IPS-20b (cell line): ENCODE results near the gene DLG3.

Source experiments
- H3K27ac ChIP-seq: one replicate; pipeline ENCODE4 v1.5.1; 2013; ENCODE audit warnings: low read length
- H3K27me3 ChIP-seq: 2 replicates; pipeline ENCODE4 v1.6.1; 2013; ENCODE audit warnings: mild to moderate bottlenecking, low read length, inconsistent platforms; ENCODE audit not compliant: insufficient read depth
- H3K36me3 ChIP-seq: 2 replicates; pipeline ENCODE4 v1.6.1; 2013; ENCODE audit warnings: low read depth, mild to moderate bottlenecking, inconsistent platforms, low read length, moderate library complexity; ENCODE audit not compliant: insufficient read depth
- H3K4me1 ChIP-seq: 2 replicates; pipeline ENCODE4 v1.6.1; 2013; ENCODE audit warnings: mild to moderate bottlenecking, control low read depth, inconsistent platforms, low read length, moderate library complexity; ENCODE audit not compliant: insufficient read depth
- H3K4me3 ChIP-seq: 2 replicates; pipeline ENCODE4 v1.5.1; 2013; ENCODE audit warnings: mild to moderate bottlenecking, low read length, inconsistent platforms
- H3K9ac ChIP-seq: 2 replicates; pipeline ENCODE4 v1.6.1; 2013; ENCODE audit warnings: low read depth, mild to moderate bottlenecking, inconsistent platforms, low read length, moderate library complexity
- H3K9me3 ChIP-seq: 2 replicates; pipeline ENCODE4 v1.6.1; 2013; ENCODE audit warnings: mild to moderate bottlenecking, low read depth, low read length, inconsistent platforms; ENCODE audit not compliant: insufficient read depth

The DLG3 gene

GRCh38 chrX:70456256-70456655 is 11.6 kb downstream of the DLG3 start:
- Histone ChIP-seq H3K27me3 (no peaks in the 10 kb centered on the region), H3K9me3 (no peaks in the 10 kb centered on the region), H3K36me3 (peaks cover 36% of the 10 kb centered on the region), H3K9ac (peak overlapping the region; percentile 97), H3K4me1 (peaks cover 9% of the 10 kb centered on the region; the same call in 1 of the 2 replicates), H3K27ac (peak overlapping the region; percentile 91), H3K4me3 (peak overlapping the region; percentile 96)

GRCh38 chrX:70461026-70461425 is 16.4 kb downstream of the DLG3 start:
- H3K4me3 ChIP-seq: no peak overlapping the region
- no peaks in the 10 kb centered on the region for H3K9me3 ChIP-seq
- no peak overlapping the region for H3K9ac ChIP-seq
- H3K27ac ChIP-seq: no peak overlapping the region
- H3K36me3 ChIP-seq: peaks cover 36% of the 10 kb centered on the region
- H3K27me3 ChIP-seq: no peaks in the 10 kb centered on the region
- H3K4me1 ChIP-seq: peaks cover 6% of the 10 kb centered on the region; the same call in 1 of the 2 replicates

GRCh38 chrX:70464051-70464450 is 19.4 kb downstream of the DLG3 start:
- Histone ChIP-seq H3K27ac (no peak overlapping the region), H3K4me3 (no peak overlapping the region), H3K4me1 (no peaks in the 10 kb centered on the region), H3K9ac (no peak overlapping the region), H3K36me3 (peaks cover 27% of the 10 kb centered on the region; the same call in 1 of the 2 replicates), H3K27me3 (no peaks in the 10 kb centered on the region), H3K9me3 (no peaks in the 10 kb centered on the region)

GRCh38 chrX:70466968-70467367 is 22.3 kb downstream of the DLG3 start:
- Histone ChIP-seq H3K4me3 (no peak overlapping the region), H3K27me3 (no peaks in the 10 kb centered on the region), H3K27ac (no peak overlapping the region), H3K9me3 (no peaks in the 10 kb centered on the region), H3K36me3 (peaks cover 10% of the 10 kb centered on the region), H3K4me1 (no peaks in the 10 kb centered on the region), H3K9ac (no peak overlapping the region)

- H3K4me3 ChIP-seq: no peak overlapping the region
- H3K4me1 ChIP-seq: 0 out of 2 replicates have a peak, but pooled peaks cover 2% of the 10 kb centered on the region
- no peak overlapping the region for H3K27ac ChIP-seq
- H3K27me3 ChIP-seq: no peaks in the 10 kb centered on the region
- peaks cover 10% of the 10 kb centered on the region for H3K36me3 ChIP-seq
- no peaks in the 10 kb centered on the region for H3K9me3 ChIP-seq
- no peak overlapping the region for H3K9ac ChIP-seq
Measured at GRCh38 chrX:70468709-70469108, 24.1 kb downstream of the DLG3 start.

- no peaks in the 10 kb centered on the region for H3K27me3 ChIP-seq
- peaks cover 10% of the 10 kb centered on the region for H3K36me3 ChIP-seq
- H3K4me1 ChIP-seq: peaks cover 2% of the 10 kb centered on the region; the same call in 1 of the 2 replicates
- no peaks in the 10 kb centered on the region for H3K9me3 ChIP-seq
- H3K27ac ChIP-seq: no peak overlapping the region
- H3K4me3 ChIP-seq: no peak overlapping the region
- H3K9ac ChIP-seq: no peak overlapping the region
Measured at GRCh38 chrX:70470850-70471289, 26.2 kb downstream of the DLG3 start.

GRCh38 chrX:70476166-70476933 is 31.7 kb downstream of the DLG3 start:
- Histone ChIP-seq H3K27ac (peak overlapping the region; percentile 14), H3K9me3 (no peaks in the 10 kb centered on the region), H3K4me3 (peak overlapping the region; percentile 52; the same call in 1 of the 2 replicates), H3K4me1 (peaks cover 45% of the 10 kb centered on the region), H3K36me3 (peaks cover 23% of the 10 kb centered on the region; the same call in 1 of the 2 replicates), H3K27me3 (no peaks in the 10 kb centered on the region), H3K9ac (peak overlapping the region; percentile 60; the same call in 1 of the 2 replicates)

GRCh38 chrX:70476934-70477733 is 32.5 kb downstream of the DLG3 start:
- Histone ChIP-seq H3K36me3 (peaks cover 31% of the 10 kb centered on the region), H3K4me3 (peak overlapping the region; percentile 52), H3K9ac (peak overlapping the region; percentile 60), H3K27me3 (no peaks in the 10 kb centered on the region), H3K9me3 (no peaks in the 10 kb centered on the region), H3K4me1 (peaks cover 45% of the 10 kb centered on the region), H3K27ac (peak overlapping the region; percentile 14)

GRCh38 chrX:70477734-70478075 is 33.1 kb downstream of the DLG3 start:
- Histone ChIP-seq H3K36me3 (peaks cover 34% of the 10 kb centered on the region), H3K4me1 (peaks cover 45% of the 10 kb centered on the region), H3K4me3 (peak overlapping the region; percentile 52), H3K9me3 (no peaks in the 10 kb centered on the region), H3K27me3 (no peaks in the 10 kb centered on the region), H3K27ac (peak overlapping the region; percentile 14), H3K9ac (peak overlapping the region; percentile 60)

GRCh38 chrX:70478526-70479245 is 34.1 kb downstream of the DLG3 start:
- Histone ChIP-seq H3K36me3 (peaks cover 39% of the 10 kb centered on the region), H3K27ac (no peak overlapping the region), H3K27me3 (no peaks in the 10 kb centered on the region), H3K4me1 (peaks cover 43% of the 10 kb centered on the region), H3K9ac (no peak overlapping the region), H3K9me3 (no peaks in the 10 kb centered on the region), H3K4me3 (0 out of 2 replicates have a peak overlapping the region, but pooled peaks have one; percentile 52)

- Histone ChIP-seq H3K9ac (no peak overlapping the region; the same call in 1 of the 2 replicates), H3K36me3 (peaks cover 44% of the 10 kb centered on the region), H3K4me1 (peaks cover 43% of the 10 kb centered on the region), H3K27me3 (no peaks in the 10 kb centered on the region), H3K4me3 (peak overlapping the region; percentile 35), H3K9me3 (no peaks in the 10 kb centered on the region), H3K27ac (no peak overlapping the region)
Measured at GRCh38 chrX:70479247-70479921, 34.7 kb downstream of the DLG3 start.
